ENCODE data around the gene GABRR2.
"Not testable (repeated sequence)": the region's sequence is repeated elsewhere in the genome, so short reads cannot be mapped to it uniquely, and the experiment has no call there.

Gene GABRR2

DNA sequence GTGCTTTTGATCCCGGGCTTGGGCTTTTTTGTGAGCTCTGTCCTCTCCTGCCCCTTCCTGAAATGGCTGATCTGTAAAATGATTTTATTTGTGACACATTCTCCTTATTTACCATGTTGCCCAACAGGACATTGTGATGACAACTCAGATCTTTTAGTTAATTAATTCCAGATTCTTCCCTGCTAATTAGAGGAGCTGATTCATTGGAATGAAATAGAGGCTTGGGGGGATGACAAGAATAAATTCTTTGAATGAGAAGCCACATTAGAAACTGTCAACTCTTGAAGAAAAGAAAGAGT is 71.8 kb downstream of the GABRR2 start:
- Histone ChIP-seq H3K27ac (ENCODE audit: low read length) (no peak overlapping the region), H3K36me3 (ENCODE audit: control insufficient read depth, insufficient read depth, low read length) (no peaks in the 10 kb centered on the region), H3K27me3 (ENCODE audit: control insufficient read depth, insufficient read depth, low read length) (no peaks in the 10 kb centered on the region), H3K4me1 (ENCODE audit: control insufficient read depth, insufficient read depth, low read length) (peaks cover 1% of the 10 kb centered on the region; the same call in 1 of the 2 replicates), H3K9me3 (ENCODE audit: control insufficient read depth, insufficient read depth, low read length) (no peaks in the 10 kb centered on the region), H3K4me3 (ENCODE audit: low read length) (no peak overlapping the region)
- WGBS (ENCODE audit: insufficient coverage, insufficient read length), result no CpG with 5 or more reads among the region's 1 CpG
- no peak for DNase-seq (ENCODE audit: low read depth, low spot score)

DNA sequence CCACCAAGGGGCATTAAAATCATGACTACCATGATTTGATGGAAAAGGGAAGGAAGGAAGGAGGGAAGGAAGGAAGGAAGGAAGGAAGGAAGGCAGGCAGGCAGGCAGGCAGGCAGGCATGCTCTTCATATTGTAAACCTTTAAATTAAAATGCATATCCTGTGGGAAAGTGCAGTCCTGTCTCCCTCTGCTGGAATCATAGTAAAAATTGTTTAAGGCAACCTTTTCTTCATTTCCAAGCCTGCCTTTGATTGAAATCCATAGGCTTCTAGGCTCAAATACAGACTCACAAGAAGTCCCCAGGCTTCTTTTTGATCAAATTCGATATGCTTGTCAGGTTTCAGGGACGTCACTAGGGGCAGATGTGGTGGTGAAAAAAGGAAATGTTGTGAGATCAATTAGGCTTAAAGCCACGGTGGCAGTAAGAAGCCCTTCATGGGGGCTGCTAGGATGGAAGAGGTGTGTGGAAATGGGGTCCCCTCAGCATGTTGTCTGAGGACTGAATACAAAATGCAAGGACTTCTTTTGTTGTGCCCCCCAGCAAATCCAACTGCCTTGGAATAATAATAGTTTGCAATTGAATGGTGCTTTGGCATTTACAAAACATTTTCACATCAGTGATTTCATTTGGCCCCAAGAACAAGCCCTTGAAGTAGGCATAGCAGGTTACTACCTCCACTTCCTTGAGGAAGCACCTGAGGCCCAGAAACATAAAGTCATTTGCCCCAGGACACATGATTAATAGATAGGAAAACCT is 72.3 kb downstream of the GABRR2 start:
- peaks cover 1% of the 10 kb centered on the region; the same call in 1 of the 2 replicates for H3K4me1 ChIP-seq (ENCODE audit: control insufficient read depth, insufficient read depth, low read length)
- WGBS (ENCODE audit: insufficient coverage, insufficient read length), result no CpG with 5 or more reads among the region's 3 CpGs
- no peak overlapping the region for H3K4me3 ChIP-seq (ENCODE audit: low read length)
- H3K36me3 ChIP-seq (ENCODE audit: control insufficient read depth, insufficient read depth, low read length), result no peaks in the 10 kb centered on the region
- H3K9me3 ChIP-seq (ENCODE audit: control insufficient read depth, insufficient read depth, low read length), result no peaks in the 10 kb centered on the region
- H3K27ac ChIP-seq (ENCODE audit: low read length), result no peak overlapping the region
- DNase-seq (ENCODE audit: low read depth, low spot score), result peak; percentile 11
- H3K27me3 ChIP-seq (ENCODE audit: control insufficient read depth, insufficient read depth, low read length), result no peaks in the 10 kb centered on the region

DNA sequence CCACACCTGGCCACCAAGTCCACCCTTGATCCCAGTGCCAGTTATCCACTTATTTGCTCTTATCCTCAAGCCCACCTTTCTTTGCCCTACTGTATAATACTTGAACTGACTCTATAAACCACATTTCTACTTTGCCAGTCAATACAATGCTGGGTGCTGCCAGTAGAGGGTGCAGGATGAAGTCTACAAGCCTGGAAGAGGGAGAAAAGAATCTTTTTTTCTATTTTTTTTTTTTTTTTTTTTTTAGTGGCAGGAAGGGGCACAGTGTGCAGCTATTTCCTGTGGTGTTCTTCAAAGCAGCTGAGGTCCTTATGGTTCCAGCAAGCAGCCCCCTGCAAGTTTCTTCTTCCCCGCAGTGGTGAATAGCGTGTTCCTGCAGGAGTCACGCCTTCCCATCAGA is 75.8 kb downstream of the GABRR2 start:
- no peaks in the 10 kb centered on the region for H3K9me3 ChIP-seq (ENCODE audit: control insufficient read depth, insufficient read depth, low read length)
- DNase-seq (ENCODE audit: low read depth, low spot score), result peak; percentile 18
- no peaks in the 10 kb centered on the region for H3K27me3 ChIP-seq (ENCODE audit: control insufficient read depth, insufficient read depth, low read length)
- no peak overlapping the region for H3K4me3 ChIP-seq (ENCODE audit: low read length)
- peaks cover 1% of the 10 kb centered on the region; the same call in 1 of the 2 replicates for H3K4me1 ChIP-seq (ENCODE audit: control insufficient read depth, insufficient read depth, low read length)
- WGBS (ENCODE audit: insufficient coverage, insufficient read length), result no CpG with 5 or more reads among the region's 3 CpGs
- H3K27ac ChIP-seq (ENCODE audit: low read length), result no peak overlapping the region
- H3K36me3 ChIP-seq (ENCODE audit: control insufficient read depth, insufficient read depth, low read length), result no peaks in the 10 kb centered on the region

DNA sequence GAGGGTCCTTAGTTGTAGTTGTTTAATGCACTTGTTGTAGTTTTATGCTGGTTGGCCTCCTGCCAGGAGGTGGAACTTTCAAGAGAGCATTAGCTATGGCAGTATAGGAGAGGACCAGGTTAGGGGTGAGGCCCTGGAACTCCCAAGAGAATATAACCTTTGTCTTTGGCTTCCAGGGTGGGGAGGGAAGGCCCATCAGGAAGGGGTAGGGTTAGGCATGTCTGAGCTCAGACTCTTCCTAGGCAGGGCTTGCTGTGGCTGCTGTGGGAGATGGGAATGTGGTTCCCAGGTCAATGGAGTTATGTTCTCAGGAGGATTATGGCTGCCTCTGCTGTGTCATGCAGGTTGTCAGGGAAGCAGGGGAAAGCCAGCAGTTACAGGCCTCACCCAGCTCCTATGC is 77.9 kb downstream of the GABRR2 start:
- Histone ChIP-seq H3K4me1 (ENCODE audit: control insufficient read depth, insufficient read depth, low read length) (no peaks in the 10 kb centered on the region), H3K27me3 (ENCODE audit: control insufficient read depth, insufficient read depth, low read length) (no peaks in the 10 kb centered on the region), H3K4me3 (ENCODE audit: low read length) (no peak overlapping the region), H3K36me3 (ENCODE audit: control insufficient read depth, insufficient read depth, low read length) (no peaks in the 10 kb centered on the region), H3K9me3 (ENCODE audit: control insufficient read depth, insufficient read depth, low read length) (no peaks in the 10 kb centered on the region), H3K27ac (ENCODE audit: low read length) (no peak overlapping the region)
- DNase-seq (ENCODE audit: low read depth, low spot score), result no peak

DNA sequence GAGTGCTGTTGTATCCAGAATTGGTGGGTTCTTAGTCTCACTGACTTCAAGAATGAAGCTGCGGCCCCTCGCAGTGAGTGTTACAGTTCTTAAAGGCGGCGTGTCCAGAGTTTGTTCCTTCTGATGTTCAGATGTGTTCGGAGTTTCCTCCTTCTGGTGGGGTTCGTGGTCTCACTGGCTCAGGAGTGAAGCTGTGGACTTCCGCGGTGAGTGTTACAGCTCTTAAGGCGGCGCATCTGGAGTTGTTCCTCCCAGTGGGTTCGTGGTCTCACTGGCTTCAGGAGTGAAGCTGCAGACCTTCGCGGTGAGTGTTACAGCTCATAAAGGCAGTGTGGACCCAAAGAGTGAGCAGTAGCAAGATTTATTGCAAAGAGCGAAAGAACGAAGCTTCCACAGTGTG is 81.5 kb downstream of the GABRR2 start:
- H3K36me3 ChIP-seq (ENCODE audit: control insufficient read depth, insufficient read depth, low read length); DNase-seq (ENCODE audit: low read depth, low spot score); H3K9me3 ChIP-seq (ENCODE audit: control insufficient read depth, insufficient read depth, low read length); H3K27me3 ChIP-seq (ENCODE audit: control insufficient read depth, insufficient read depth, low read length); H3K4me1 ChIP-seq (ENCODE audit: control insufficient read depth, insufficient read depth, low read length); H3K4me3 ChIP-seq (ENCODE audit: low read length); H3K27ac ChIP-seq (ENCODE audit: low read length): not testable (repeated sequence)
- WGBS (ENCODE audit: insufficient coverage, insufficient read length), result no CpG with 5 or more reads among the region's 15 CpGs

DNA sequence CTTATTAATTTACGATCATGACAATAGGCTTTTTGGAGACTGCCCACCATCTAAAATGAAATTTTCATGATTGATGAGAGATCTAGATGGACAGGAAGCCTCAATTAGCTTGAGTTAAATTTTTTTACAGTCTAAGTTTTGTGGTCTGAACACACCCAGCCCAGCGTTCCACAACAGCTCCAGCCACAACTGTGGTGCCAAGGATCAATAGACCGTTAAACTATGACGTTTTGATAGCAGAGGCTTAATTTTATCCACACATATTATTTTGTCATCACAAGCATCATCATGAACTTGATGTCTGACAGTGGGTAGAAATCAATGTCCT is 92.4 kb downstream of the GABRR2 start:
- no peaks in the 10 kb centered on the region for H3K9me3 ChIP-seq (ENCODE audit: control insufficient read depth, insufficient read depth, low read length)
- H3K27ac ChIP-seq (ENCODE audit: low read length), result no peak overlapping the region
- H3K27me3 ChIP-seq (ENCODE audit: control insufficient read depth, insufficient read depth, low read length), result no peaks in the 10 kb centered on the region
- H3K36me3 ChIP-seq (ENCODE audit: control insufficient read depth, insufficient read depth, low read length), result no peaks in the 10 kb centered on the region
- WGBS (ENCODE audit: insufficient coverage, insufficient read length), result no CpG with 5 or more reads among the region's 4 CpGs
- no peak for DNase-seq (ENCODE audit: low read depth, low spot score)
- no peak overlapping the region for H3K4me3 ChIP-seq (ENCODE audit: low read length)
- H3K4me1 ChIP-seq (ENCODE audit: control insufficient read depth, insufficient read depth, low read length), result no peaks in the 10 kb centered on the region

DNA sequence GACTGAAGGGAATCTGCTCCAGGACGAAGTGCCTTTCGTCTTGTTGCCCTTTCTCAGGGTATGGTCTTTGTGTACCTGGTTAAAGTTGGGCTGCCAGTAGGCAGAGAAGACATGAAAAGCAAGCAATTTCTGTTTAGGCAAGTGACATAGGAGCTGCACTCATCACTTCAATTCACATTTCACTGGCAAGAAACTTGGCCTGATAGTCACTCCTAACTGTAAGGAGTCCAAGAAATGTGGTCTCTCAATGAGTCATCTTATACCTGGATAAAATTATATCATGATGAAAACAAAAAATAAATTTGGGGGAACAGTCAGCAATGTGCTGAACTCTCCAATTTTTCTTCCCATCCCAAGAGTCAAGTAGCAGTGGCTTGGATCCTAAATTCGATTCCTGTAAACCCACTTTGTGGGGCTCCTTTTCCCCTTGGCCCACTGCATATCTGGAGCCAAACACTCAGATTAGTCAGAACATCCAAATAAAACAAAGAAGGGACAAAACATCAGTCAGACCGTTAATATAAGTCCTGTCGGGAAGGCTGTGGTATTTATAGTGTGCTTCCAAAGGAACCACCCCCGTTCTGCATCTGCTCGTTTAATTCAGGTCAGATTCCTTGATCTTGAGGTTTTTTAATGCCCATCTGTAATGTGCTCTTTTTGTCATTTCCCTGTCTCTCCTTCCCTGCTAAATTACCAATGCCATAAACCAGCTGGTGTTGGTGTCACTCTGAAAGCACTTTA is 93.0 kb downstream of the GABRR2 start:
- no peak for DNase-seq (ENCODE audit: low read depth, low spot score)
- no peaks in the 10 kb centered on the region for H3K36me3 ChIP-seq (ENCODE audit: control insufficient read depth, insufficient read depth, low read length)
- no peak overlapping the region for H3K27ac ChIP-seq (ENCODE audit: low read length)
- H3K9me3 ChIP-seq (ENCODE audit: control insufficient read depth, insufficient read depth, low read length), result no peaks in the 10 kb centered on the region
- H3K4me1 ChIP-seq (ENCODE audit: control insufficient read depth, insufficient read depth, low read length), result no peaks in the 10 kb centered on the region
- no peak overlapping the region for H3K4me3 ChIP-seq (ENCODE audit: low read length)
- no CpG with 5 or more reads among the region's 7 CpGs for WGBS (ENCODE audit: insufficient coverage, insufficient read length)
- no peaks in the 10 kb centered on the region for H3K27me3 ChIP-seq (ENCODE audit: control insufficient read depth, insufficient read depth, low read length)

DNA sequence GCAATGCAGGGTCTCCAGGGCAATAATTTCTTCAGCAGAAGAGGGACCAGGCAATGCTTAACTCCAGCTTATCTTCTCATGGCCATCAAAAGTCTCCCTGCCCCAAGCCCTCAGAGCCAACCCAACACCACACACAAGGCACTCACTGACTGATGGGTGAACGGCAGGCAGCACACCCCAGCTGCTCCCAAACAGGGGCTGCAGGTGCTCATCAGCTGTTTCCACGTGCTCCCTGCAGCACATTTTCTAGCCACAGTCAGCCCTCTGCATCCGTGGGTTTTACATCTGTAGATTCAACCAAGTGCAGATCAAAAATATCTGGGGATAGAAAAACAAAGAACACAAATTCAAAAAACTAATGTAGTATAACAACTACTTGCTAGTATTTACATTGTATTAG is 94.0 kb downstream of the GABRR2 start:
- H3K9me3 ChIP-seq (ENCODE audit: control insufficient read depth, insufficient read depth, low read length), result no peaks in the 10 kb centered on the region
- WGBS (ENCODE audit: insufficient coverage, insufficient read length), result no CpG with 5 or more reads among the region's 3 CpGs
- H3K4me1 ChIP-seq (ENCODE audit: control insufficient read depth, insufficient read depth, low read length), result no peaks in the 10 kb centered on the region; the same call in 1 of the 2 replicates
- H3K36me3 ChIP-seq (ENCODE audit: control insufficient read depth, insufficient read depth, low read length), result no peaks in the 10 kb centered on the region
- no peak overlapping the region for H3K4me3 ChIP-seq (ENCODE audit: low read length)
- no peaks in the 10 kb centered on the region for H3K27me3 ChIP-seq (ENCODE audit: control insufficient read depth, insufficient read depth, low read length)
- no peak overlapping the region for H3K27ac ChIP-seq (ENCODE audit: low read length)
- DNase-seq (ENCODE audit: low read depth, low spot score), result no peak

DNA sequence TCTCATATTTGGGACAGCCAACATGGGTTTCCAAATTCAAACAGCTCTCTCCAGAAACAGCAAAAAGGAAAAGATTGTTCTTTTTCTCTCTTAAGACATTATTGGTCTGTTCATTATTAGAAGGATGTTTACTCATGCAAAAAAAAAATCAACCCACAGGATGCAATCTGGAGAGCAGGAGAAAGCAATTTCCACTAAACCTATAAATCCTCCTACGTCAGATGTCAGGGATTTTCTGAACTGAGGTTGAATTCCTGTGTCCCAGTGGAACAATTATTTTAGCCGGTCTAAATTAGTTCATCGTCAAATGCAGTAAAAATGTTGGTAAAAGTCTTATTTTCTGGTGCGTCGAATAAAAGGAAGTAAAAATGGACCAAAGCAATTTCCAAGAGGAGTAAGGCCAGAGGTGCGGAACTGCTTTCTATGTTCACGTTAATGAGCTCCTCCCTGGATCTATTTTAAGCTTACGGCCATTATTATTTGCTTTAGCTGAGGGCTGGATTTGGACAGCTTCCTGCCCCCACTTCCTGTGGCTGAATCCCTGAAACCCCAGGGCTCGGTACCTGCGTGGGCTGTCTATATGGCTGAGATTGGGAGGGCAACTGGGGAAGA is 97.7 kb downstream of the GABRR2 start, which contains the start of gene GABRR1:
GABRR1 (minus strand) TSS at position 60 of the 612 bp plus-strand sequence; CDS start at position 24, 36 bp downstream.
- H3K27ac ChIP-seq (ENCODE audit: low read length), result no peak within 1 kb of the TSS
- H3K4me3 ChIP-seq (ENCODE audit: low read length), result no peak within 1 kb of the TSS
- H3K36me3 ChIP-seq (ENCODE audit: control insufficient read depth, insufficient read depth, low read length), result no peaks in the 10 kb centered on the region
- no peaks in the 10 kb centered on the region for H3K9me3 ChIP-seq (ENCODE audit: control insufficient read depth, insufficient read depth, low read length)
- no peaks in the 10 kb centered on the region for H3K27me3 ChIP-seq (ENCODE audit: control insufficient read depth, insufficient read depth, low read length)
- no peak for DNase-seq (ENCODE audit: low read depth, low spot score)
- H3K4me1 ChIP-seq (ENCODE audit: control insufficient read depth, insufficient read depth, low read length), result peaks cover 3% of the 10 kb centered on the region; the same call in 1 of the 2 replicates
- no CpG with 5 or more reads among the region's 10 CpGs for WGBS (ENCODE audit: insufficient coverage, insufficient read length)

DNA sequence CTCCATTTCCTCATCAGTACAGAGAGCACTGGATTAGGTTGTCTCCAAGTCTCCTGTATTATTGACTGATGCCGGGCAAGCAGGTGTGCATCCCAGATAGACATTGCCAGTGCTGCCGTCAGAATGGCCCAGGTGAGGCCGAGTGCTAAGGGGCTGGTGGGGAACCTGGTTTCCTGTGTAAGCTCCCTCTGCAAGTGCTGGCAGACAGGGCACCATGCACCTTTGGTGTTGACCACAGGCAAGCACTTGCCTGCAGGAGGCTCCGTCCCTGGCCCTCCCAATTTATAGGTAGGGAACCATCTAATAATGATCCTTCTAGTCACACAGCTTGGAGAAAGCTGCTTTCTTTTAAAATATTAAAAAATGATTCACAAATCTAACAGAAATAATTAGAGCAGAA is 98.7 kb downstream of the GABRR2 start:
- no CpG with 5 or more reads among the region's 4 CpGs for WGBS (ENCODE audit: insufficient coverage, insufficient read length)
- H3K4me1 ChIP-seq (ENCODE audit: control insufficient read depth, insufficient read depth, low read length), result peaks cover 3% of the 10 kb centered on the region; the same call in 1 of the 2 replicates
- H3K9me3 ChIP-seq (ENCODE audit: control insufficient read depth, insufficient read depth, low read length), result no peaks in the 10 kb centered on the region
- no peaks in the 10 kb centered on the region for H3K36me3 ChIP-seq (ENCODE audit: control insufficient read depth, insufficient read depth, low read length)
- H3K4me3 ChIP-seq (ENCODE audit: low read length), result no peak overlapping the region
- DNase-seq (ENCODE audit: low read depth, low spot score), result no peak
- no peaks in the 10 kb centered on the region for H3K27me3 ChIP-seq (ENCODE audit: control insufficient read depth, insufficient read depth, low read length)
- no peak overlapping the region for H3K27ac ChIP-seq (ENCODE audit: low read length)

Data from iPS DF 6.9 (cell line).